ENCODE results near the gene GAL3ST3. TPM values are rescaled to one million over a fixed set of nuclear protein-coding genes. Genes with fewer than 3 reads are reported as not detected.

The GAL3ST3 gene
- total RNA-seq, 4 donors from 2014 or later: 0.26 to 2.1 (median 1.9) TPM; not detected in 1

DNA sequence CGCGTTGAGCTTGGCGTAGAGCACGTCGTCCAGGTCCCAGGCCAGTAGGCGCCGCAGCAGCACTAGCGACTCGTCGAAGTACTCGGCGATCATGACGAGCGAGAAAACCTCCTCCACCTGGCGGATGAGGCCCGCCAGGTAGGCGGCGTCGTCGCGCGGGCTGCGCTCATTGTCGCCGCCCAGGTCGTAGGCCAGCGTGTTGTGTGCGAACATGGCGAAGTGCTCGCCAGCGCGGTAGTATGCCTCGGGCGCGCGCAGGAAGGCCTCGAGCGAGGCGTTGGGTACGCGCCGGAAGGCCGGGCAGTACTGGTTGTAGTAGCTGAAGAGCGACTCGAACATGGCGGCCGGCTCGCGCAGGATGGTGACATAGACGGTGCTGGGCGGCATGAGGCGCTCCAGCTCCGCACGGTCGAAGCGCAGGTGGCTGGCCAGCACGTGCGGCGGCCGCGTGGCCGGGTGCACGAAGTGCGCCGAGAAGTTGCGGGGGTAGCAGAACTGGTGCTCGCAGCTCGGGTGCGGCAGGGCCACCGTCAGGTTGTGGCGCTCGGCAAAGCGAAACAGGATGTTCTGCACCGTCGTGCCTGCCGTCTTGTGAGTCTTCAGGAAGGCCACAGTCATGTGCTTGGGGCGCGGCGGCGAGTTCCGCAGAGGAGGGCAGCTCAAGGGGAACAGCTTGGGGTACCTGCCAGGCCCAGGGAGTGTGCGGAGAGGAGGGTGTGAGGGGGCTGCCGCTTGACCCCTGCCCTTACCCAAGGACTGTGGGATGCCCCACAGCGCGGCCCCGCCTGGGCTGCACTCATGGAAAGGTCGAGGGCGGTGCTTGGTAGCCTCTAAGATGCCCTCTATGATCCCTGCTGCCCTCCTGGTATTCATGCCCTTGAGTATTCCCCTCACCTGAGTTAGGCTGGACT lies 5.7 kb downstream of the GAL3ST3 start:
- Histone ChIP-seq H3K9me3 (no peaks in the 10 kb centered on the region), H3K27me3 (no peaks in the 10 kb centered on the region), H3K27ac (no peak overlapping the region), H3K4me1 (no peaks in the 10 kb centered on the region), H3K36me3 (no peaks in the 10 kb centered on the region), H3K4me3 (no peak overlapping the region)
- intact Hi-C loops (cut with DNase I; ENCODE audit: low total_unique reads): no loop called here
- TF ChIP-seq POLR2A (IDR thresholded peaks at IDR 0.05): no peak
- TF ChIP-seq, protein P1, sequence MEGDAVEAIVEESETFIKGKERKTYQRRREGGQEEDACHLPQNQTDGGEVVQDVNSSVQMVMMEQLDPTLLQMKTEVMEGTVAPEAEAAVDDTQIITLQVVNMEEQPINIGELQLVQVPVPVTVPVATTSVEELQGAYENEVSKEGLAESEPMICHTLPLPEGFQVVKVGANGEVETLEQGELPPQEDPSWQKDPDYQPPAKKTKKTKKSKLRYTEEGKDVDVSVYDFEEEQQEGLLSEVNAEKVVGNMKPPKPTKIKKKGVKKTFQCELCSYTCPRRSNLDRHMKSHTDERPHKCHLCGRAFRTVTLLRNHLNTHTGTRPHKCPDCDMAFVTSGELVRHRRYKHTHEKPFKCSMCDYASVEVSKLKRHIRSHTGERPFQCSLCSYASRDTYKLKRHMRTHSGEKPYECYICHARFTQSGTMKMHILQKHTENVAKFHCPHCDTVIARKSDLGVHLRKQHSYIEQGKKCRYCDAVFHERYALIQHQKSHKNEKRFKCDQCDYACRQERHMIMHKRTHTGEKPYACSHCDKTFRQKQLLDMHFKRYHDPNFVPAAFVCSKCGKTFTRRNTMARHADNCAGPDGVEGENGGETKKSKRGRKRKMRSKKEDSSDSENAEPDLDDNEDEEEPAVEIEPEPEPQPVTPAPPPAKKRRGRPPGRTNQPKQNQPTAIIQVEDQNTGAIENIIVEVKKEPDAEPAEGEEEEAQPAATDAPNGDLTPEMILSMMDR (IDR thresholded peaks at IDR 0.05): no peak
- DNase-seq: no peak

DNA sequence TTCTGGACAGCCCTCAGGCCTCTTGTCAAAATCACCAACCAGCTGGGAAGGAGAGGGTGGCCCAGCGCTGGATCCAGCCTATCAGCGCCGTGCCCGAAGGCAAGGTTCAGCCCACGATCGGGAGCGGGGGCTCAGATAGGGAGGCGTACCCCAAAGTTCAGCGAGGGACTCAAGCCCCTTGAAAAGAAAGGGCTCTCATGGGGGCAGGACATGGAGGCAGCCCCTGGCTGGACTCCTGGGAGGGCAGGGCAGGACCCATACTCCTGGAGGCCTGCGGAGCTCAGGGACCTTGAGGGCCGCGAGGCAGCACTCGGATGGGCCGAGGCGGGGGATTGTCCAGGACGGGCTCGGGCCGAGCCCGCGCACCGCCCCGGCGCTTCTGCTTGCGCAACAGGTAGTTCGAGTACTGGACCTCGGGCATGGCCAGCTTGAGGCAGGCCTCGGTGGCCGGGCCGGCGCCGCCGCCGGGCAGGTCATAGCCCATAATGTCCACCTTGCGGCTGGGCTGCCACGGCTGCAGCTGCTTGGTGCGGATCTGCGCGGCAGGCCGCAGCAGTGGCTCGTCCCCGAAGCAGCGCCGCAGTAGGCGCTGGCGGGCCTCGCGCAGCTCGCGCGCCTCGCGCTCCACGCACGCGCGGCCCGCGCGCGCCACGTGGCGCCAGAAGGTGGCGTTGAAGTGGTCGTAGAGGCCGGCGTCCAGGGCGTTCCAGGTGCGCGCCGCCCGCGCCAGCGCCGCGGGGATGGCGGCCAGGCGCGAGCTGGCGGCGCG lies 6.5 kb downstream of the GAL3ST3 start:
- H3K4me1 ChIP-seq: no peaks in the 10 kb centered on the region
- no peaks in the 10 kb centered on the region for H3K27me3 ChIP-seq
- DNase-seq: no peak
- no peaks in the 10 kb centered on the region for H3K36me3 ChIP-seq
- H3K27ac ChIP-seq: no peak overlapping the region
- no peak for TF ChIP-seq POLR2A (IDR thresholded peaks at IDR 0.05)
- TF ChIP-seq, protein P1 (IDR thresholded peaks at IDR 0.05): no peak
- H3K9me3 ChIP-seq: no peaks in the 10 kb centered on the region
- H3K4me3 ChIP-seq: no peak overlapping the region
- intact Hi-C loops (cut with DNase I; ENCODE audit: low total_unique reads): no loop called here

DNA sequence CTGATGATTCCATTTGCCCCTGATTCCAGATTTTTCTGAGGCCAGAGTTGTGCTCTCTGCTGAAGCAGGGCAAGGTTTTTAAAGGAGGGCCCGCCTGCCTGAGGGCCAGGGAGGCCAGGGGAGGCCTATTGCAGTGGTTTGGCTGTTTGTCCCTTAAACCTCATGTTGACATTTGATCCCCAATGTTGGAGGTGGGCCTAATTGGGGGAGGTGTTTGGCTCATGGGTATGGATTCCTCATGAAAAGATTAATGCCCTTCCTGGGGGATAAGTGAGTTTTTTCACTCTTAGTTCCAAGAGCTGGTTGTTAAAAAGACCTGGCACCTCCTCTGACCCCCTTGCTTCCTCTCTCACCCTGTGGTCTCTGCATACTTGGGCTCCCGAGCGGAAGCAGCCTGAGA lies 9.2 kb downstream of the GAL3ST3 start:
- no peak for TF ChIP-seq POLR2A (IDR thresholded peaks at IDR 0.05)
- TF ChIP-seq, protein P1 (IDR thresholded peaks at IDR 0.05): no peak
- Histone ChIP-seq H3K27me3 (no peaks in the 10 kb centered on the region), H3K4me1 (no peaks in the 10 kb centered on the region), H3K9me3 (no peaks in the 10 kb centered on the region), H3K27ac (no peak overlapping the region), H3K36me3 (no peaks in the 10 kb centered on the region), H3K4me3 (no peak overlapping the region)
- intact Hi-C loops (cut with DNase I; ENCODE audit: low total_unique reads): no loop called here
- no peak for DNase-seq

DNA sequence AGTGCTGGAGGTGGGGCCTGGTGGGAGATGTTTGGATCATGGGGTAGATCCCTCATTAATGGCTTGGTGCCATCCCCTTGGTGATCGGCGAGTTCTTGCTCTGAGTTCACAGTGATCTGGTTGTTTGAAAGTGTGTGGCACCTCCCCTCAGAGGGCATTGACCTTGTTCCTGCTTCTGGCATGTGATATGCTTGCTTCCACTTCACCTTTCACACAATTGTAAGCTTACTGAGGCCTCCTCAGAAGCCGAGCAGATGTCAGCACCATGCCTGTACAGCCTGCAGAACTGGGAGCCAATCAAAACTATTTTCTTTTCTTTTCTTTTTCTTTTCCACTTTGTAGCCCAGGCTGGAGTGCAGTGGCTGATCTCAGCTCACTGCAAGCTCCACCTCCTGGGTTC lies 11.6 kb downstream of the GAL3ST3 start:
- TF ChIP-seq, protein P1 (IDR thresholded peaks at IDR 0.05): no peak
- TF ChIP-seq POLR2A (IDR thresholded peaks at IDR 0.05): no peak
- intact Hi-C loops (cut with DNase I; ENCODE audit: low total_unique reads): no loop called here
- Histone ChIP-seq H3K27me3 (no peaks in the 10 kb centered on the region), H3K4me1 (no peaks in the 10 kb centered on the region), H3K27ac (no peak overlapping the region), H3K36me3 (no peaks in the 10 kb centered on the region), H3K4me3 (no peak overlapping the region), H3K9me3 (no peaks in the 10 kb centered on the region)
- no peak for DNase-seq

DNA sequence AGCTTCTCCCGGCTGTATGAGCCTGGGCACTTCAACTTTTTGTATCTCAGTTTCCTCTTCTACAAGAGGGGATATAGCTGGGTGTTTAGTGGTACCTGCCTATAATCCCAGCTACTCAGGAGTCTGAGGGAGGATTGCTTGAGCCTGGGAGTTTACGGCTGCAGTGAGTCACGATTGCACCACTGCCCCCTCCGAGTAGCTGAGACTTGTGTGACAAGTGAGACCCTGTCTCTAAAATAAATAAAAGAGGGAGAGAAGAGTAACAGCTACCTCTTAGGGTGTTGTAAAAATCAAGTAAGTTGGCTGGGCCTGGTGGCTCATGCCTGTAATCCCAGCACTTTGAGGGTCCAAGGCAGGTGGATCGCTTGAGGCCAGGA lies 12.6 kb downstream of the GAL3ST3 start:
- intact Hi-C loops (cut with DNase I; ENCODE audit: low total_unique reads): no loop called here
- no peaks in the 10 kb centered on the region for H3K36me3 ChIP-seq
- H3K9me3 ChIP-seq: no peaks in the 10 kb centered on the region
- H3K4me3 ChIP-seq: no peak overlapping the region
- no peak for DNase-seq
- no peaks in the 10 kb centered on the region for H3K4me1 ChIP-seq
- H3K27me3 ChIP-seq: no peaks in the 10 kb centered on the region
- no peak for TF ChIP-seq POLR2A (IDR thresholded peaks at IDR 0.05)
- TF ChIP-seq, protein P1 (IDR thresholded peaks at IDR 0.05): no peak
- H3K27ac ChIP-seq: no peak overlapping the region

Measured in uterus (tissue), 4 donors.